GM23248 (cell line): Measurements from ENCODE around the gene KRTAP19-1. TPM values are rescaled to one million over a fixed set of nuclear protein-coding genes. Genes with fewer than 3 reads are reported as not detected.

Experiments
- DNase-seq: peaks from one replicate; pipeline ENCODE4 v3.0.0-alpha.2; 2015
- H2AFZ ChIP-seq: fragments of 200-600 bp; sonication (generic); 2 replicates; pipeline ENCODE4 v1.6.1; 2016; ENCODE audit warnings: antibody characterized with exemption
- H3F3A ChIP-seq: fragments of 200-600 bp; sonication (generic); 2 replicates; pipeline ENCODE4 v1.6.1; 2016; ENCODE audit warnings: mild to moderate bottlenecking, antibody characterized with exemption, mixed run types; ENCODE audit not compliant: insufficient read depth
- H3K27ac ChIP-seq: fragments of 200-600 bp; sonication (generic); 2 replicates; pipeline ENCODE4 v1.5.1; 2016; ENCODE audit warnings: mild to moderate bottlenecking
- H3K27me3 ChIP-seq: fragments of 200-600 bp; sonication (generic); replicated peaks from 2 replicates; pipeline ENCODE4 v1.6.1; 2016; ENCODE audit warnings: mild to moderate bottlenecking; ENCODE audit not compliant: insufficient read depth
- H3K36me3 ChIP-seq: fragments of 200-600 bp; sonication (generic); 2 replicates; pipeline ENCODE4 v1.6.1; 2016; ENCODE audit warnings: low read depth, mild to moderate bottlenecking
- H3K4me1 ChIP-seq: fragments of 200-600 bp; sonication (generic); 2 replicates; pipeline ENCODE4 v1.6.1; 2016; ENCODE audit warnings: mild to moderate bottlenecking; ENCODE audit not compliant: insufficient read depth
- H3K4me2 ChIP-seq: fragments of 200-600 bp; sonication (generic); one replicate; pipeline ENCODE4 v1.6.1; 2016; ENCODE audit warnings: mild to moderate bottlenecking; ENCODE audit not compliant: unreplicated experiment
- H3K4me3 ChIP-seq: fragments of 200-600 bp; sonication (generic); 2 replicates; pipeline ENCODE4 v1.5.1; 2016; ENCODE audit warnings: mild to moderate bottlenecking
- H3K79me2 ChIP-seq: fragments of 200-600 bp; sonication (generic); 2 replicates; pipeline ENCODE4 v1.6.1; 2016; ENCODE audit warnings: mild to moderate bottlenecking; ENCODE audit not compliant: insufficient read depth
- H3K9ac ChIP-seq: fragments of 200-600 bp; sonication (generic); 2 replicates; pipeline ENCODE4 v1.6.1; 2016; ENCODE audit warnings: mild to moderate bottlenecking
- H3K9me2 ChIP-seq: fragments of 200-600 bp; sonication (generic); 2 replicates; pipeline ENCODE4 v1.6.1; 2016; ENCODE audit warnings: mixed run types, mild to moderate bottlenecking, moderate library complexity; ENCODE audit not compliant: insufficient read depth
- H3K9me3 ChIP-seq: fragments of 200-600 bp; sonication (generic); one replicate; pipeline ENCODE4 v1.6.1; 2017; ENCODE audit warnings: low read depth
- H4K20me1 ChIP-seq: fragments of 200-600 bp; sonication (generic); 2 replicates; pipeline ENCODE4 v1.6.0; 2016; ENCODE audit not compliant: insufficient read depth
- EZH2 ChIP-seq: fragments of 200-600 bp; sonication (generic); IDR thresholded peaks from 2 replicates; pipeline ENCODE4 v1.6.1; 2018; ENCODE audit warnings: antibody characterized with exemption, mild to moderate bottlenecking; ENCODE audit not compliant: insufficient read depth, poor library complexity, severe bottlenecking
- EZH2phosphoT487 ChIP-seq: fragments of 200-600 bp; sonication (generic); IDR thresholded peaks from 2 replicates; pipeline ENCODE4 v1.6.1; 2018; ENCODE audit warnings: antibody characterized with exemption, moderate library complexity, mild to moderate bottlenecking, low read depth; ENCODE audit not compliant: insufficient read depth
- WGBS, 2 experiments: methylation state at CpG; one replicate each; pipeline ENCODE4 v1.1.6; 2015 to 2017; ENCODE audit warnings: low lambda C conversion rate in 2 of 2, low coverage in 1 of 2; ENCODE audit errors: missing lambda C conversion rate in 2 of 2; 5-methylcytosine and 5-hydroxymethylcytosine counted together
- in situ Hi-C: fragments of 300-500 bp; cut with MboI; formaldehyde crosslinking; loops from 2 replicates; pipeline ENCODE4 v1.15.0; 2020
- polyA plus RNA-seq: library from polyadenylated mRNA; unstranded; fragments of >200 nt; fragmentation: Nextera tagmentation; extraction: Ambion mirVana; gene quantifications from 2 replicates; pipeline ENCODE4 v1.2.1, GENCODE V29; 2016
- total RNA-seq: library from RNA; depleted of rRNA; stranded (reverse); fragments of >200 nt; shearing (Covaris generic); gene quantifications from 2 replicates; pipeline ENCODE4 v1.2.3, GENCODE V29; 2014

KRTAP19-1 gene
- total and polyA plus RNA-seq, 2 experiments from 2014 or later, result not detected

- no peak within 1 kb of the TSS for H2AFZ ChIP-seq
- H4K20me1 ChIP-seq, result no peaks in the 10 kb centered on the region
- H3K36me3 ChIP-seq, result no peaks in the 10 kb centered on the region
- no peaks in the 10 kb centered on the region for H3F3A ChIP-seq
- TF ChIP-seq EZH2phosphoT487 (no peak), EZH2 (no peak)
- DNase-seq, result no peak
- in situ Hi-C loops, result no loop called here
- no peaks in the 10 kb centered on the region for H3K27me3 ChIP-seq
- H3K4me2 ChIP-seq, result no peak within 1 kb of the TSS
- no peak within 1 kb of the TSS for H3K27ac ChIP-seq
- H3K4me1 ChIP-seq, result no peaks in the 10 kb centered on the region
- H3K9ac ChIP-seq, result no peak within 1 kb of the TSS
- H3K9me2 ChIP-seq, result no peaks in the 10 kb centered on the region
- WGBS, 2 experiments, result 6 to 8% methylated on average over 4 of the region's 4 CpGs
- no peak within 1 kb of the TSS for H3K4me3 ChIP-seq
- H3K9me3 ChIP-seq, result no peaks in the 10 kb centered on the region
- H3K79me2 ChIP-seq, result no peaks in the 10 kb centered on the region
These were observed 16.9 kb upstream of the KRTAP19-1 start, which contains the start of gene KRTAP19-4 for GRCh38 chr21:30497065-30497464. TSS of gene KRTAP19-4 (minus strand) at chr21:30497165. CDS start at chr21:30497110, 55 bp downstream.

- no peak within 1 kb of the TSS for H3K9ac ChIP-seq
- H3K9me3 ChIP-seq, result no peaks in the 10 kb centered on the region
- 16 to 24% methylated on average over 2 of the region's 2 CpGs for WGBS, 2 experiments
- no peak within 1 kb of the TSS for H2AFZ ChIP-seq
- no peaks in the 10 kb centered on the region for H3F3A ChIP-seq
- no peak within 1 kb of the TSS for H3K27ac ChIP-seq
- H4K20me1 ChIP-seq, result no peaks in the 10 kb centered on the region
- in situ Hi-C loops, result no loop called here
- H3K4me2 ChIP-seq, result no peak within 1 kb of the TSS
- H3K9me2 ChIP-seq, result no peaks in the 10 kb centered on the region
- no peaks in the 10 kb centered on the region for H3K4me1 ChIP-seq
- no peaks in the 10 kb centered on the region for H3K27me3 ChIP-seq
- H3K36me3 ChIP-seq, result no peaks in the 10 kb centered on the region
- no peak for DNase-seq
- H3K4me3 ChIP-seq, result no peak within 1 kb of the TSS
- no peaks in the 10 kb centered on the region for H3K79me2 ChIP-seq
- no peak for TF ChIP-seq EZH2
- no peak for TF ChIP-seq EZH2phosphoT487
These were observed 11.8 kb upstream of the KRTAP19-1 start, which contains the start of gene KRTAP19-3 for GRCh38 chr21:30491963-30492428. TSS of gene KRTAP19-3 (minus strand) at chr21:30492013. CDS start at chr21:30491957, 56 bp downstream.

GRCh38 chr21:30487336-30487735 is 7.2 kb upstream of the KRTAP19-1 start, which contains the start of gene KRTAP19-2:
TSS of gene KRTAP19-2 (minus strand) at chr21:30487436. CDS start at chr21:30487348, 88 bp downstream.
- H4K20me1 ChIP-seq, result no peaks in the 10 kb centered on the region
- TF ChIP-seq EZH2phosphoT487 (no peak), EZH2 (no peak)
- H3K4me1 ChIP-seq, result no peaks in the 10 kb centered on the region
- no peaks in the 10 kb centered on the region for H3K9me3 ChIP-seq
- WGBS, 2 experiments, result 8 to 15% methylated on average over 2 of the region's 2 CpGs
- no peak for DNase-seq
- no peaks in the 10 kb centered on the region for H3K36me3 ChIP-seq
- no peak within 1 kb of the TSS for H3K9ac ChIP-seq
- H3F3A ChIP-seq, result no peaks in the 10 kb centered on the region
- H3K9me2 ChIP-seq, result no peaks in the 10 kb centered on the region
- H3K4me3 ChIP-seq, result no peak within 1 kb of the TSS
- H3K27ac ChIP-seq, result no peak within 1 kb of the TSS
- no peaks in the 10 kb centered on the region for H3K27me3 ChIP-seq
- H2AFZ ChIP-seq, result no peak within 1 kb of the TSS
- H3K4me2 ChIP-seq, result no peak within 1 kb of the TSS
- no peaks in the 10 kb centered on the region for H3K79me2 ChIP-seq
- in situ Hi-C loops, result no loop called here

- Histone ChIP-seq H3K9me2 (no peaks in the 10 kb centered on the region), H3K9me3 (no peaks in the 10 kb centered on the region), H3K36me3 (no peaks in the 10 kb centered on the region), H3K27ac (no peak overlapping the region), H2AFZ (no peak overlapping the region), H3K79me2 (no peaks in the 10 kb centered on the region), H3F3A (no peaks in the 10 kb centered on the region), H3K4me1 (no peaks in the 10 kb centered on the region), H3K4me3 (no peak overlapping the region), H4K20me1 (no peaks in the 10 kb centered on the region), H3K27me3 (no peaks in the 10 kb centered on the region), H3K9ac (no peak overlapping the region), H3K4me2 (no peak overlapping the region)
- in situ Hi-C loops, result no loop called here
- TF ChIP-seq EZH2phosphoT487 (no peak), EZH2 (no peak)
- no peak for DNase-seq
- 8 to 9% methylated on average over 2 of the region's 2 CpGs for WGBS, 2 experiments
These were observed 6.0 kb upstream of the KRTAP19-1 start for GRCh38 chr21:30486180-30486579.
